H1 (cell line): ENCODE data around the gene GRIA4. TPM values are rescaled to one million over a fixed set of nuclear protein-coding genes. Genes with fewer than 3 reads are reported as not detected.

ENCODE experiments used
- CTCF ChIA-PET: fragments of 300-600 bp; sonication (Branson Sonifier 250); formaldehyde crosslinking; loops from one replicate; lab custom pipeline; 2021; ENCODE audit not compliant: partially characterized antibody; lab: Charles Lee
- POLR2A ChIA-PET: fragments of 300-600 bp; sonication (Branson Sonifier 250); formaldehyde crosslinking; loops from one replicate; lab custom pipeline; 2021; ENCODE audit warnings: inconsistent platforms; ENCODE audit not compliant: partially characterized antibody; lab: Charles Lee
- DNase-seq, 2 experiments: peaks; one replicate each; pipeline versions ENCODE4 v3.0.0 to v3.0.0-alpha.2; 2010 to 2022; ENCODE audit warnings: low spot score in 2 of 2, low read depth in 1 of 2, mixed read lengths in 1 of 2
- FAIRE-seq: peaks from 2 replicates; lab custom pipeline; 2011; peaks lifted over from hg19 to GRCh38; lab: Jason Lieb, UNC
- H2AFZ ChIP-seq: 2 replicates; pipeline ENCODE4 v1.8.1; 2012; ENCODE audit warnings: low read length, inconsistent platforms
- H2AK5ac ChIP-seq: 2 replicates; pipeline ENCODE4 v1.6.1; 2013; ENCODE audit warnings: low read depth, low read length
- H2BK120ac ChIP-seq: replicated peaks from 2 replicates; pipeline ENCODE3; 2013; ENCODE audit warnings: low read depth, low read length, inconsistent platforms
- H2BK12ac ChIP-seq: 2 replicates; pipeline ENCODE4 v1.6.1; 2013; ENCODE audit warnings: low read depth, low read length
- H2BK15ac ChIP-seq: 2 replicates; pipeline ENCODE4 v1.6.1; 2013; ENCODE audit warnings: low read length
- H2BK20ac ChIP-seq: 2 replicates; pipeline ENCODE4 v1.6.1; 2013; ENCODE audit warnings: low read length
- H2BK5ac ChIP-seq: 2 replicates; pipeline ENCODE4 v1.6.1; 2013; ENCODE audit warnings: low read depth, low read length
- H3K14ac ChIP-seq: 2 replicates; pipeline ENCODE4 v1.6.1; 2013; ENCODE audit warnings: inconsistent platforms; ENCODE audit not compliant: insufficient read length
- H3K18ac ChIP-seq: 2 replicates; pipeline ENCODE4 v1.6.1; 2013; ENCODE audit warnings: low read length; ENCODE audit errors: extremely low read depth
- H3K23ac ChIP-seq: 2 replicates; pipeline ENCODE4 v1.6.1; 2013; ENCODE audit warnings: inconsistent platforms; ENCODE audit not compliant: insufficient read length
- H3K23me2 ChIP-seq: 2 replicates; pipeline ENCODE4 v1.6.1; 2013; ENCODE audit warnings: low read depth, low read length
- H3K27ac ChIP-seq: 2 replicates; pipeline ENCODE4 v1.6.1; 2011; ENCODE audit warnings: low read depth, low read length, inconsistent platforms
- H3K27me3 ChIP-seq, 4 experiments: replicated peaks in 1 of 4; 1 replicate in 1 of 4; 2 replicates in 3 of 4; pipeline versions ENCODE4 v1.6.1 to v1.8.1; 2011 to 2013; ENCODE audit warnings: low read length in 3 of 4, mild to moderate bottlenecking in 3 of 4, inconsistent platforms in 2 of 4, mixed read lengths in 2 of 4, moderate library complexity in 1 of 4; ENCODE audit not compliant: control insufficient read depth in 3 of 4, insufficient read depth in 3 of 4; ENCODE audit errors: extremely low read depth in 1 of 4
- H3K36me3 ChIP-seq, 4 experiments: 2 replicates each; pipeline versions ENCODE4 v1.6.1 to v1.8.1; 2011 to 2013; ENCODE audit warnings: mild to moderate bottlenecking in 4 of 4, low read length in 3 of 4, moderate library complexity in 2 of 4, control low read depth in 1 of 4, inconsistent platforms in 1 of 4; ENCODE audit not compliant: insufficient read depth in 4 of 4, control insufficient read depth in 2 of 4
- H3K4ac ChIP-seq: replicated peaks from 2 replicates; pipeline ENCODE3; 2013; ENCODE audit warnings: low read length, low read depth, mixed read lengths, inconsistent platforms; ENCODE audit not compliant: insufficient read length
- H3K4me1 ChIP-seq, 4 experiments: replicated peaks in 1 of 4; 1 replicate in 1 of 4; 2 replicates in 3 of 4; pipeline versions ENCODE4 v1.6.1 to v1.8.1; 2011 to 2013; ENCODE audit warnings: low read length in 3 of 4, inconsistent platforms in 2 of 4, mixed read lengths in 1 of 4; ENCODE audit not compliant: insufficient read depth in 4 of 4, control insufficient read depth in 3 of 4
- H3K4me2 ChIP-seq, 2 experiments: 2 replicates each; pipeline versions ENCODE4 v1.6.1 to v1.8.1; 2011 to 2013; ENCODE audit warnings: low read depth in 2 of 2, low read length in 2 of 2, control low read depth in 1 of 2, inconsistent platforms in 1 of 2, mild to moderate bottlenecking in 1 of 2; ENCODE audit not compliant: insufficient read depth in 1 of 2
- H3K4me3 ChIP-seq, 4 experiments: fragments of 200-600, 300-600 bp in 1 of 4; sonication (generic), shearing (Covaris generic), sonication (Bioruptor Twin) in 1 of 4; 2 replicates each; pipeline versions ENCODE4 v1.5.1 to v1.8.1; 2011 to 2016; ENCODE audit warnings: low read length in 4 of 4, low read depth in 3 of 4, control low read depth in 2 of 4, inconsistent platforms in 2 of 4, mild to moderate bottlenecking in 2 of 4, mixed read lengths in 1 of 4, moderate library complexity in 1 of 4; ENCODE audit not compliant: insufficient read depth in 2 of 4; ENCODE audit errors: extremely low read depth in 1 of 4
- H3K56ac ChIP-seq: replicated peaks from 2 replicates; pipeline ENCODE3; 2013; ENCODE audit warnings: low read depth, mild to moderate bottlenecking, mixed read lengths, low read length, inconsistent platforms; ENCODE audit not compliant: insufficient read length
- H3K79me1 ChIP-seq: 2 replicates; pipeline ENCODE4 v1.6.1; 2013; ENCODE audit warnings: low read depth, low read length, control low read depth
- H3K79me2 ChIP-seq, 2 experiments: 2 replicates each; pipeline versions ENCODE4 v1.6.1 to v1.8.1; 2012 to 2013; ENCODE audit warnings: low read length in 2 of 2, mild to moderate bottlenecking in 2 of 2, inconsistent platforms in 1 of 2; ENCODE audit not compliant: insufficient read depth in 2 of 2, control insufficient read depth in 1 of 2
- H3K9ac ChIP-seq, 4 experiments: replicated peaks in 1 of 4; 1 replicate in 1 of 4; 2 replicates in 3 of 4; pipeline versions ENCODE4 v1.6.1 to v1.8.1; 2011 to 2013; ENCODE audit warnings: low read depth in 3 of 4, low read length in 3 of 4, control low read depth in 2 of 4, mild to moderate bottlenecking in 2 of 4, moderate library complexity in 2 of 4, inconsistent platforms in 1 of 4; ENCODE audit errors: extremely low read depth in 1 of 4
- H3K9me3 ChIP-seq, 2 experiments: 2 replicates each; pipeline versions ENCODE4 v1.6.1 to v1.8.1; 2012 to 2013; ENCODE audit warnings: mild to moderate bottlenecking in 2 of 2, moderate library complexity in 2 of 2, control low read depth in 1 of 2, inconsistent platforms in 1 of 2, low read depth in 1 of 2, low read length in 1 of 2, mixed read lengths in 1 of 2; ENCODE audit not compliant: insufficient read depth in 2 of 2
- H4K20me1 ChIP-seq, 2 experiments: replicated peaks in 1 of 2; 2 replicates each; pipeline versions ENCODE3 to v1.8.1; 2011 to 2013; ENCODE audit warnings: inconsistent platforms in 2 of 2, low read length in 2 of 2, mild to moderate bottlenecking in 1 of 2; ENCODE audit not compliant: insufficient read depth in 2 of 2, control insufficient read depth in 1 of 2
- H4K5ac ChIP-seq: 2 replicates; pipeline ENCODE4 v1.6.1; 2013; ENCODE audit warnings: low read length, low read depth, mixed read lengths, inconsistent platforms; ENCODE audit not compliant: insufficient read length
- H4K8ac ChIP-seq: 2 replicates; pipeline ENCODE4 v1.8.0; 2013; ENCODE audit warnings: mild to moderate bottlenecking, moderate library complexity, low read length, inconsistent platforms; ENCODE audit not compliant: insufficient read depth; ENCODE audit errors: extremely low read depth
- H4K91ac ChIP-seq: replicated peaks from 2 replicates; pipeline ENCODE3; 2013; ENCODE audit warnings: low read length, mixed read lengths, inconsistent platforms; ENCODE audit not compliant: insufficient read length
- ASH2L ChIP-seq: fragments of 200-600, 300-600 bp; sonication (generic); IDR thresholded peaks from one replicate; pipeline ENCODE4 v1.7.1; 2017; ENCODE audit warnings: low read length
- CHD1 ChIP-seq: IDR thresholded peaks from 2 replicates; pipeline ENCODE4 v1.6.1; 2012; ENCODE audit warnings: low read depth, low read length, improper control_type of control experiment
- EZH2 ChIP-seq: fragments of 200-600 bp; sonication (generic); IDR thresholded peaks from 2 replicates; pipeline ENCODE4 v1.7.1; 2012; ENCODE audit warnings: low read depth, mild to moderate bottlenecking, moderate library complexity, low read length, inconsistent platforms; ENCODE audit not compliant: severe bottlenecking
- MAFK ChIP-seq: IDR thresholded peaks from 2 replicates; pipeline ENCODE4 v1.6.1; 2012; ENCODE audit warnings: low read depth, mild to moderate bottlenecking, improper control_type of control experiment, low read length
- RAD21 ChIP-seq, 2 experiments: IDR thresholded peaks in 1 of 2; conservative IDR thresholded peaks in 1 of 2; 2 replicates each; pipeline ENCODE4 v1.6.1; 2011; ENCODE audit warnings: low read depth in 2 of 2, low read length in 2 of 2, improper control_type of control experiment in 1 of 2, inconsistent platforms in 1 of 2, mild to moderate bottlenecking in 1 of 2, moderate library complexity in 1 of 2
- TAF1 ChIP-seq: IDR thresholded peaks from 2 replicates; pipeline ENCODE4 v1.6.1; 2011; ENCODE audit warnings: mild to moderate bottlenecking, low read depth, low read length
- WGBS, 2 experiments: shearing (Covaris generic) in 1 of 2; methylation state at CpG; one replicate each; pipeline versions ENCODE4 v1.1.6 to v1.1.7; 2013 to 2015; ENCODE audit warnings: low lambda C conversion rate in 2 of 2, mixed read lengths in 2 of 2, inconsistent platforms in 1 of 2, low coverage in 1 of 2, missing lambda C conversion rate in 1 of 2; ENCODE audit not compliant: insufficient replicate concordance in 2 of 2, insufficient coverage in 1 of 2, insufficient read length in 1 of 2; ENCODE audit errors: extremely low coverage in 1 of 2, missing lambda C conversion rate in 1 of 2; 5-methylcytosine and 5-hydroxymethylcytosine counted together
- polyA plus RNA-seq, 7 experiments: library from polyadenylated mRNA; depleted of rRNA in 3 of 7; stranded (reverse) in 5 of 7; unstranded in 2 of 7; fragments of >200 nt in 5 of 7; fragments of 200-250 nt in 2 of 7; gene quantifications; 1 replicate in 5 of 7; 2 replicates in 1 of 7; 4 replicates in 1 of 7; pipeline versions ENCODE4 v1.2.1 to v1.2.3, GENCODE V29; 2011 to 2013; ENCODE audit warnings: missing spikeins in 2 of 7, mixed read lengths in 2 of 7
- total RNA-seq: library from RNA; stranded (reverse); fragmentation: NEBNext Ultra II Directional; extraction: Animal tissue kit (Norgen Biotek cat#: 25700); gene quantifications from 2 replicates; pipeline ENCODE4 v1.2.1, GENCODE V29; 2021

The GRIA4 gene
- total and polyA plus RNA-seq, 2 of the 8 experiments (the other 6 are each of a cell fraction or from before 2014, with no cell fraction given), result 12.5 to 21.8 TPM

- no peak overlapping the region for H2BK120ac ChIP-seq
- no peaks in the 10 kb centered on the region for H3K36me3 ChIP-seq
- H3K9ac ChIP-seq, result no peak overlapping the region
- no peak overlapping the region for H4K5ac ChIP-seq
- no peak overlapping the region for H2AK5ac ChIP-seq
- no peak overlapping the region for H2BK20ac ChIP-seq
- H3K4me2 ChIP-seq, result no peak overlapping the region
- H3K79me2 ChIP-seq, result no peaks in the 10 kb centered on the region
- FAIRE-seq, result no peak
- no peak overlapping the region for H3K18ac ChIP-seq
- H4K20me1 ChIP-seq, result no peaks in the 10 kb centered on the region
- CTCF ChIA-PET, result interaction anchor here (1.1 kb wide), 1 partner anchor 46 kb away, joined by 5 read pairs; no protein-coding TSS in a partner anchor
- no peak overlapping the region for H3K4me3 ChIP-seq
- no peak overlapping the region for H4K8ac ChIP-seq
- H3K9me3 ChIP-seq, result no peaks in the 10 kb centered on the region
- H3K14ac ChIP-seq, result no peak overlapping the region
- H4K91ac ChIP-seq, result no peak overlapping the region
- H3K56ac ChIP-seq, result no peak overlapping the region
- H3K23ac ChIP-seq, result no peak overlapping the region
- no peak overlapping the region for H2BK12ac ChIP-seq
- H3K79me1 ChIP-seq, result no peaks in the 10 kb centered on the region
- no peak overlapping the region for H2BK5ac ChIP-seq
- H3K27ac ChIP-seq, result no peak overlapping the region
- H3K27me3 ChIP-seq, result no peaks in the 10 kb centered on the region
- H3K4ac ChIP-seq, result no peak overlapping the region
- no peak for TF ChIP-seq CHD1
- no peak for TF ChIP-seq ASH2L
- TF ChIP-seq TAF1, result no peak
- TF ChIP-seq EZH2, result no peak
- no peak for TF ChIP-seq RAD21 (IDR thresholded peaks at IDR 0.05 in 1 of 2, conservative IDR thresholded peaks at IDR 0.05 in 1 of 2; ENCODE audit: low read depth in 2 of 2, low read length in 2 of 2)
- no peak for TF ChIP-seq MAFK
- POLR2A ChIA-PET, result interaction anchor here (0.5 to 2.2 kb wide), 3 partner anchors 15 to 1069 kb away, joined by 3 to 5 read pairs (median 3); no protein-coding TSS in a partner anchor
- WGBS, 2 experiments, result 81% methylated on average over 2 of the region's 2 CpGs; no CpG with 5 or more reads in 1 of the 2 experiments
- H2BK15ac ChIP-seq, result no peak overlapping the region
- H2AFZ ChIP-seq, result no peak overlapping the region
- no peak for DNase-seq
- H3K4me1 ChIP-seq, result no peaks in the 10 kb centered on the region; a peak in 1 of 7 replicates
- H3K23me2 ChIP-seq, result no peaks in the 10 kb centered on the region; the same call in 1 of the 2 replicates
Measured at GRCh38 chr11:105986554-105986953, 376.7 kb downstream of the GRIA4 start.
